ENCODE measurements around the gene TFDP1. TPM values are rescaled to one million over a fixed set of nuclear protein-coding genes. Genes with fewer than 3 reads are reported as not detected.

Gene TFDP1
- total RNA-seq, 1 experiment from 2014 or later, result 31.4 TPM

GRCh38 chr13:113548171-113548641, 36.3 kb upstream of the TFDP1 start:
- no TSS peak for BruUV-seq (replicated peaks)
- CTCF ChIA-PET, result no interaction called here
- H3K27ac Mint-ChIP-seq (ENCODE audit: unreplicated experiment), result no peak overlapping the region

DNA sequence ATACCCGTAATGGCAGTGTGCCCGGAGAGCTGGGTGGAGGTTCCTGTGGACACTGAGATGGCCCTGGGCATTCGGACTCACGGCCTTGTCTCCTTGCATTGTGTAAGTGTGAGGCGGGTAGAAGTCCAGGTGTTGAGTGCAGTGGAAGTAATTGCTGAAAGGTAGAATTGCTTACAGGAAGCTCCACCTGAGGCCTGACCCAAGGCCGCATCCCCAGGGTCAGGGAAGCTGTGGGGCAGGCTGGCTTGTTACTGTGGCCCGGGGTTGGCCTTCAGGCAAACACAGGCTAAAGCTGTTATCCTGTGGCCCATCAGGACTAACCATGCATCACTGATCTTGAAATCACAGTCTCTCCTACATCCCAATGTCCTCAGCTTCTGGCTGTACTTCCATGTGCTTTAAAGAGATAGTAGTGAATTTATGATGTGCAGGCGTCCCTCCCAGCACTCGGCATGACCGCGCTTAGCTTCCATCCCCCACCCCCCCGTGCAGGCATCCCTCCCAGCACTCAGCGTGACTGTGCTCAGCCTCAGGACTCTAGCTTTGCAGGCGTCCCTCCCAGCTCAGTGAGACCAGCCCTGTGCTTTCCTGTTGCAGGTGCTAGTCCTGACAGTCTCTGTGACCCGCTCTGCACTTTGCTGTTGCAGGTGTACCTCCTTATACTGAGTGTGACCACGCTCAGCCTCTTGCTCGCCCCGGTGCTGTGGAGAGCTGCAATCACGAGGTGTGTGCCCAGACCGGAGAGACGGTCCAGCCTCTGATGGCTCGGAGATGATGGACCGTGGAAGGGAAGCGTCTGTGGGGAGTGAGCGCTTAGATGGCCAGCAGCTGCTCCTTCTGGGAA, 35.6 kb upstream of the TFDP1 start:
- DNase-seq, result no peak
- Mint-ChIP-seq H3K9me3 (ENCODE audit: low read depth, unreplicated experiment) (no peaks in the 10 kb centered on the region), H3K4me1 (ENCODE audit: low read depth, unreplicated experiment) (no peaks in the 10 kb centered on the region), H3K4me3 (ENCODE audit: low read depth, unreplicated experiment) (no peak overlapping the region), H3K27ac (ENCODE audit: unreplicated experiment) (no peak overlapping the region), H3K27me3 (ENCODE audit: unreplicated experiment) (no peaks in the 10 kb centered on the region), H3K36me3 (ENCODE audit: insufficient read depth, unreplicated experiment) (peaks cover 16% of the 10 kb centered on the region)
- CTCF ChIA-PET, result no interaction called here
- TF ChIP-seq, protein P1, sequence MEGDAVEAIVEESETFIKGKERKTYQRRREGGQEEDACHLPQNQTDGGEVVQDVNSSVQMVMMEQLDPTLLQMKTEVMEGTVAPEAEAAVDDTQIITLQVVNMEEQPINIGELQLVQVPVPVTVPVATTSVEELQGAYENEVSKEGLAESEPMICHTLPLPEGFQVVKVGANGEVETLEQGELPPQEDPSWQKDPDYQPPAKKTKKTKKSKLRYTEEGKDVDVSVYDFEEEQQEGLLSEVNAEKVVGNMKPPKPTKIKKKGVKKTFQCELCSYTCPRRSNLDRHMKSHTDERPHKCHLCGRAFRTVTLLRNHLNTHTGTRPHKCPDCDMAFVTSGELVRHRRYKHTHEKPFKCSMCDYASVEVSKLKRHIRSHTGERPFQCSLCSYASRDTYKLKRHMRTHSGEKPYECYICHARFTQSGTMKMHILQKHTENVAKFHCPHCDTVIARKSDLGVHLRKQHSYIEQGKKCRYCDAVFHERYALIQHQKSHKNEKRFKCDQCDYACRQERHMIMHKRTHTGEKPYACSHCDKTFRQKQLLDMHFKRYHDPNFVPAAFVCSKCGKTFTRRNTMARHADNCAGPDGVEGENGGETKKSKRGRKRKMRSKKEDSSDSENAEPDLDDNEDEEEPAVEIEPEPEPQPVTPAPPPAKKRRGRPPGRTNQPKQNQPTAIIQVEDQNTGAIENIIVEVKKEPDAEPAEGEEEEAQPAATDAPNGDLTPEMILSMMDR (IDR thresholded peaks at IDR 0.05; ENCODE audit: unreplicated experiment), result no peak
- intact Hi-C loops (cut with micrococcal nuclease; ENCODE audit: unreplicated experiment), result no loop called here
- no TSS peak for BruUV-seq (replicated peaks)

More at GRCh38 chr13:113548171-113548641, 36.3 kb upstream of the TFDP1 start:
- no peaks in the 10 kb centered on the region for H3K9me3 Mint-ChIP-seq (ENCODE audit: low read depth, unreplicated experiment)
- H3K4me3 Mint-ChIP-seq (ENCODE audit: low read depth, unreplicated experiment), result no peak overlapping the region
- H3K4me1 Mint-ChIP-seq (ENCODE audit: low read depth, unreplicated experiment), result no peaks in the 10 kb centered on the region
- H3K27me3 Mint-ChIP-seq (ENCODE audit: unreplicated experiment), result no peaks in the 10 kb centered on the region
- intact Hi-C loops (cut with micrococcal nuclease; ENCODE audit: unreplicated experiment), result no loop called here
- peaks cover 11% of the 10 kb centered on the region for H3K36me3 Mint-ChIP-seq (ENCODE audit: insufficient read depth, unreplicated experiment)
- TF ChIP-seq, protein P1 (IDR thresholded peaks at IDR 0.05; ENCODE audit: unreplicated experiment), result no peak
- DNase-seq, result no peak

GRCh38 chr13:113550453-113550852, 34.1 kb upstream of the TFDP1 start:
- CTCF ChIA-PET, result no interaction called here
- BruUV-seq (replicated peaks), result no TSS peak
- H3K27ac Mint-ChIP-seq (ENCODE audit: unreplicated experiment), result no peak overlapping the region
- TF ChIP-seq, protein P1 (IDR thresholded peaks at IDR 0.05; ENCODE audit: unreplicated experiment), result no peak
- H3K9me3 Mint-ChIP-seq (ENCODE audit: low read depth, unreplicated experiment), result no peaks in the 10 kb centered on the region
- no peak for DNase-seq
- H3K27me3 Mint-ChIP-seq (ENCODE audit: unreplicated experiment), result no peaks in the 10 kb centered on the region
- peaks cover 16% of the 10 kb centered on the region for H3K36me3 Mint-ChIP-seq (ENCODE audit: insufficient read depth, unreplicated experiment)
- intact Hi-C loops (cut with micrococcal nuclease; ENCODE audit: unreplicated experiment), result no loop called here
- H3K4me3 Mint-ChIP-seq (ENCODE audit: low read depth, unreplicated experiment), result no peak overlapping the region
- H3K4me1 Mint-ChIP-seq (ENCODE audit: low read depth, unreplicated experiment), result no peaks in the 10 kb centered on the region

DNA sequence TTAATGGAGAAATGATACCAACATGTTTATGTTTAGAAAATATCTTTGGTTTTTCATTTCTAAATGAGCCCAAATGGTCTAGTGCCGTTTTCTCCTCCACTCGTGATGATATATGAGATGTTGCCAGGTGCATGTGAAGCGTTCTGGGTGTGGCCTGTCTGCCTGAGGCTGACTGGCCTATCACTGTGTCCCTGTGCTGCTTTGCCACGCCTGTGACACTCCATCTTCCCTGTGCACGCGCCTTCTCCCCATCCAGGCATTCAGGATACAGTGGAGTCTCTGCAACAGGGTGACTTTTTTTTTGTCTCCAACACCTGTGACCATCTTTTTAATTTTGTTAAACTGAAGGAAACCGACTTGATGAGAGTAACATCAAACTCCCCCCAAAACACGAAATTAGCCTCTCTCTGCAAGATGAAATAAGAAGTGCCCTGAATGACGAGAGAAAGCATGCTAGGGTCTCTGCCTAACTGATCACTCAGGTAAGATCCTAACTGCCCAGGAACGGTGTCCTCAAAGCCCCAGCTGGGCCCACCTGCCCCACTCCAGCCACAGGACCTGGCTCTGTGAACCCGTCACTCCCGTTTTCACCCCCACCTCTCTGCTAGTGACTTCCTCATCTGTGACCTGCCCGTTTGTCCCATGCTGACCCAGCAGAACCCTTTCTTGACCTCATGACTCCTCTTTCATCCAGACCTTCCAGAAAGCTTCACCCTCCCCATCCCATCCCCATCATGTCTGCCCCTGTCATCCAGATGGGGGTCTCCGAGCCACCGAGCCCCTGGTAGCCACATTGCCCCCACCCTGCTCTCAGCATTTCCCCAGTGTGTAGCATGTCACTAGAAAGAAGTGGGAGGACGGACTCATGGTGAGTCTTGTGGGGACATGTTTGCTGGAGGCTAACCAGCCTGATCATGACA, 33.2 kb upstream of the TFDP1 start:
- no peak overlapping the region for H3K4me3 Mint-ChIP-seq (ENCODE audit: low read depth, unreplicated experiment)
- DNase-seq, result no peak
- H3K36me3 Mint-ChIP-seq (ENCODE audit: insufficient read depth, unreplicated experiment), result peaks cover 16% of the 10 kb centered on the region
- CTCF ChIA-PET, result no interaction called here
- TF ChIP-seq, protein P1 (IDR thresholded peaks at IDR 0.05; ENCODE audit: unreplicated experiment), result no peak
- no peak overlapping the region for H3K27ac Mint-ChIP-seq (ENCODE audit: unreplicated experiment)
- no peaks in the 10 kb centered on the region for H3K9me3 Mint-ChIP-seq (ENCODE audit: low read depth, unreplicated experiment)
- no TSS peak for BruUV-seq (replicated peaks)
- intact Hi-C loops (cut with micrococcal nuclease; ENCODE audit: unreplicated experiment), result no loop called here
- H3K27me3 Mint-ChIP-seq (ENCODE audit: unreplicated experiment), result no peaks in the 10 kb centered on the region
- H3K4me1 Mint-ChIP-seq (ENCODE audit: low read depth, unreplicated experiment), result no peaks in the 10 kb centered on the region

All from Calu3 (cell line).